AG09319 (cell line): ENCODE results near the gene ATP2C2.

ENCODE experiments used
- DNase-seq: peaks from one replicate; pipeline ENCODE4 v3.0.0-alpha.2; 2010; ENCODE audit warnings: low read depth; ENCODE audit errors: extremely low read depth
- CTCF ChIP-seq: IDR thresholded peaks from 2 replicates; pipeline ENCODE4 v1.5.1; 2011; ENCODE audit warnings: low read depth, mild to moderate bottlenecking, inconsistent platforms, low read length, moderate library complexity

The ATP2C2 gene

GRCh38 chr16:84485255-84486010 is 117.1 kb downstream of the ATP2C2 start:
- DNase-seq: no peak
- TF ChIP-seq CTCF: no peak

- DNase-seq: no peak
Observed at GRCh38 chr16:84486126-84486525, 117.8 kb downstream of the ATP2C2 start.

GRCh38 chr16:84486551-84487235 is 118.4 kb downstream of the ATP2C2 start:
- TF ChIP-seq CTCF: no peak
- no peak for DNase-seq

More at GRCh38 chr16:84486126-84486525, 117.8 kb downstream of the ATP2C2 start:
- no peak for TF ChIP-seq CTCF

GRCh38 chr16:84487358-84487757 is 119.0 kb downstream of the ATP2C2 start:
- no peak for TF ChIP-seq CTCF
- DNase-seq: no peak

- DNase-seq: no peak
- TF ChIP-seq CTCF: no peak
Observed at GRCh38 chr16:84489131-84489530, 120.8 kb downstream of the ATP2C2 start.

- no peak for DNase-seq
- TF ChIP-seq CTCF: no peak
Observed at GRCh38 chr16:84495506-84495905, 127.2 kb downstream of the ATP2C2 start.

GRCh38 chr16:84496991-84497390 is 128.7 kb downstream of the ATP2C2 start:
- TF ChIP-seq CTCF: no peak
- no peak for DNase-seq
